ENCODE results near the gene TRPM2. TPM values are rescaled to one million over a fixed set of nuclear protein-coding genes. Genes with fewer than 3 reads are reported as not detected.

TRPM2 gene
- total and polyA plus RNA-seq, 2 donors (not counting 3 experiments of a cell fraction or from before 2014, with no cell fraction given): not detected

GRCh38 chr21:44344541-44345183, 8.8 kb upstream of the TRPM2 start:
- Histone ChIP-seq H2AFZ (ENCODE audit: low read depth, low read length) (no peak overlapping the region), H3K9ac (replicated peaks; ENCODE audit: extremely low read depth, insufficient read depth, low read length) (no peak overlapping the region), H3K27me3 (ENCODE audit: control insufficient read depth in 2 of 2, insufficient read depth in 2 of 2, low read length in 2 of 2) (peaks cover 2 to 5% of the 10 kb centered on the region in 2 experiments), H3K79me2 (ENCODE audit: control insufficient read depth, insufficient read depth, low read length) (no peaks in the 10 kb centered on the region), H3K4me2 (ENCODE audit: insufficient read depth, low read length) (no peak overlapping the region), H3K36me3 (ENCODE audit: control insufficient read depth in 2 of 2, extremely low read depth in 1 of 2, insufficient read depth in 2 of 2, low read length in 2 of 2) (no peaks in the 10 kb centered on the region), H3K4me3 (replicated peaks in 1 of 3; ENCODE audit: insufficient read depth in 1 of 3, low read depth in 1 of 3, low read length in 3 of 3) (no peak overlapping the region), H4K20me1 (replicated peaks; ENCODE audit: control insufficient read depth, extremely low read depth, insufficient read depth, low read length) (no peaks in the 10 kb centered on the region), H3K4me1 (ENCODE audit: control insufficient read depth, extremely low read depth, insufficient read depth, low read length) (peaks cover 7% of the 10 kb centered on the region), H3K9me3 (replicated peaks; ENCODE audit: control insufficient read depth, insufficient read depth, low read length) (no peaks in the 10 kb centered on the region), H3K27ac (ENCODE audit: insufficient read depth, low read depth, low read length) (no peak overlapping the region), H3K9me1 (replicated peaks; ENCODE audit: control insufficient read depth, extremely low read depth, insufficient read depth, low read length) (no peaks in the 10 kb centered on the region)
- DNase-seq (ENCODE audit: low read depth, low spot score): no peak
- no peak for FAIRE-seq
- ChIA-PET POLR2A (no interaction called here), CTCF (interaction anchor here (0.9 kb wide), 1 partner anchor 449 kb away, joined by 4 read pairs; no protein-coding TSS in a partner anchor)
- no TSS peak for BruUV-seq (replicated peaks)
- no peak for TF ChIP-seq FOS (IDR thresholded peaks at IDR 0.05; ENCODE audit: borderline replicate concordance, insufficient read depth, low read length)
- TF ChIP-seq, protein P1, sequence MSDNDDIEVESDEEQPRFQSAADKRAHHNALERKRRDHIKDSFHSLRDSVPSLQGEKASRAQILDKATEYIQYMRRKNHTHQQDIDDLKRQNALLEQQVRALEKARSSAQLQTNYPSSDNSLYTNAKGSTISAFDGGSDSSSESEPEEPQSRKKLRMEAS (IDR thresholded peaks at IDR 0.05; ENCODE audit: insufficient read depth, insufficient read length): no peak
- intact Hi-C loops (cut with micrococcal nuclease) (loop anchor here (10.0 kb wide), 1 partner anchor 110 kb away; the partner anchor contains the start of gene LRRC3), dilution Hi-C loops (cut with MboI; ENCODE audit: extremely low pct_ligation_motif_present, low sequenced_read_pairs) (no loop called here)

- intact Hi-C loops (cut with micrococcal nuclease) (loop anchor here (10.0 kb wide), 1 partner anchor 109 kb away; the partner anchor contains the start of gene LRRC3), dilution Hi-C loops (cut with MboI; ENCODE audit: extremely low pct_ligation_motif_present, low sequenced_read_pairs) (no loop called here)
- TF ChIP-seq MYC (IDR thresholded peaks at IDR 0.05; ENCODE audit: low read depth, low read length) (no peak), POLR2A (IDR thresholded peaks at IDR 0.05; ENCODE audit: low read depth, low read length) (no peak), GATA2 (IDR thresholded peaks at IDR 0.05; ENCODE audit: insufficient read depth, insufficient read length, low read depth, low read length) (no peak), CTCF (IDR thresholded peaks at IDR 0.05; ENCODE audit: extremely low read depth in 1 of 2, insufficient read depth in 1 of 2, low read depth in 1 of 2, low read length in 2 of 2) (no peak), JUN (IDR thresholded peaks at IDR 0.05; ENCODE audit: borderline replicate concordance, insufficient read depth, insufficient read length, low read depth) (no peak), POLR2AphosphoS5 (IDR thresholded peaks at IDR 0.05; ENCODE audit: insufficient read depth, low read depth, low read length) (no peak), EZH2 (IDR thresholded peaks at IDR 0.05; ENCODE audit: borderline replicate concordance, low read depth, low read length, severe bottlenecking) (no peak), FOS (IDR thresholded peaks at IDR 0.05; ENCODE audit: borderline replicate concordance, insufficient read depth, low read length) (no peak)
- TF ChIP-seq, protein P1 (IDR thresholded peaks at IDR 0.05; ENCODE audit: insufficient read depth, insufficient read length): no peak
- Histone ChIP-seq H3K4me1 (ENCODE audit: control insufficient read depth, extremely low read depth, insufficient read depth, low read length) (no peaks in the 10 kb centered on the region), H3K9ac (replicated peaks; ENCODE audit: extremely low read depth, insufficient read depth, low read length) (no peak overlapping the region), H3K79me2 (ENCODE audit: control insufficient read depth, insufficient read depth, low read length) (no peaks in the 10 kb centered on the region), H4K20me1 (replicated peaks; ENCODE audit: control insufficient read depth, extremely low read depth, insufficient read depth, low read length) (no peaks in the 10 kb centered on the region), H3K9me3 (replicated peaks; ENCODE audit: control insufficient read depth, insufficient read depth, low read length) (no peaks in the 10 kb centered on the region), H3K36me3 (ENCODE audit: control insufficient read depth in 2 of 2, extremely low read depth in 1 of 2, insufficient read depth in 2 of 2, low read length in 2 of 2) (no peaks in the 10 kb centered on the region), H3K27ac (ENCODE audit: insufficient read depth, low read depth, low read length) (no peak overlapping the region), H3K4me2 (ENCODE audit: insufficient read depth, low read length) (no peak overlapping the region), H3K4me3 (replicated peaks in 1 of 3; ENCODE audit: insufficient read depth in 1 of 3, low read depth in 1 of 3, low read length in 3 of 3) (no peak overlapping the region), H3K9me1 (replicated peaks; ENCODE audit: control insufficient read depth, extremely low read depth, insufficient read depth, low read length) (no peaks in the 10 kb centered on the region), H2AFZ (ENCODE audit: low read depth, low read length) (no peak overlapping the region), H3K27me3 (ENCODE audit: control insufficient read depth in 2 of 2, insufficient read depth in 2 of 2, low read length in 2 of 2) (peaks cover 2 to 10% of the 10 kb centered on the region in 2 experiments)
- BruUV-seq (replicated peaks): no TSS peak
- no peak for FAIRE-seq
- ChIA-PET POLR2A (no interaction called here), CTCF (no interaction called here)
- no peak for DNase-seq (ENCODE audit: low read depth, low spot score)
These were observed 7.9 kb upstream of the TRPM2 start for GRCh38 chr21:44345495-44345894.

Measured in endothelial cell of umbilical vein (primary cell).